Erythroblast (primary cell): ENCODE measurements around the gene SLC1A6.
"Not testable (repeated sequence)": the region's sequence is repeated elsewhere in the genome, so short reads cannot be mapped to it uniquely, and the experiment has no call there.

Experiments
- DNase-seq, 2 experiments: peaks; one replicate each; lab custom pipeline; 2025; lab: John Stamatoyannopoulos, UW
- GATA1 ChIP-seq: IDR thresholded peaks from 2 replicates; pipeline ENCODE4 v1.6.1; 2011; ENCODE audit warnings: low read depth, mild to moderate bottlenecking, control low read depth, low read length, moderate library complexity
- POLR2A ChIP-seq: IDR thresholded peaks from 2 replicates; pipeline ENCODE4 v1.6.1; 2011; ENCODE audit warnings: mild to moderate bottlenecking, low read length

Gene SLC1A6

GRCh38 chr19:14979476-14980255, at the start of gene SLC1A6:
SLC1A6 (minus strand) TSS chr19:14979864; CDS start chr19:14972910, 6,954 bp downstream.
- no peak for DNase-seq
- TF ChIP-seq POLR2A: no peak

- TF ChIP-seq GATA1 (no peak), POLR2A (no peak)
- DNase-seq: no peak
These were observed 48.8 kb upstream of the SLC1A6 start for GRCh38 chr19:15028490-15028889.

- TF ChIP-seq POLR2A (no peak), GATA1 (no peak)
- peak in 1 of 2 experiments; percentile 21 for DNase-seq
These were observed 45.6 kb upstream of the SLC1A6 start for GRCh38 chr19:15025217-15025616.

GRCh38 chr19:15022752-15023151, 43.1 kb upstream of the SLC1A6 start:
- no peak for DNase-seq
- TF ChIP-seq GATA1 (no peak), POLR2A (no peak)

- DNase-seq: no peak
- TF ChIP-seq GATA1: no peak
- no peak for TF ChIP-seq POLR2A
These were observed 41.8 kb upstream of the SLC1A6 start for GRCh38 chr19:15021286-15022007.

GRCh38 chr19:15018836-15019235, 39.2 kb upstream of the SLC1A6 start:
- not testable (repeated sequence) for DNase-seq

- peak; percentile 36 to 37 for DNase-seq
- no peak for TF ChIP-seq GATA1
- no peak for TF ChIP-seq POLR2A
These were observed 36.4 kb upstream of the SLC1A6 start for GRCh38 chr19:15015946-15016542.

- no peak for DNase-seq
- TF ChIP-seq GATA1 (no peak), POLR2A (no peak)
These were observed 34.9 kb upstream of the SLC1A6 start for GRCh38 chr19:15014579-15014978.

- TF ChIP-seq POLR2A (no peak), GATA1 (no peak)
- DNase-seq: no peak
These were observed 31.0 kb upstream of the SLC1A6 start for GRCh38 chr19:15010501-15011300.

- TF ChIP-seq POLR2A (no peak), GATA1 (no peak)
These were observed 28.6 kb upstream of the SLC1A6 start for GRCh38 chr19:15008308-15008707.

GRCh38 chr19:14997981-14998380, 18.3 kb upstream of the SLC1A6 start:
- TF ChIP-seq POLR2A: no peak
- no peak for TF ChIP-seq GATA1
- DNase-seq: no peak

More at GRCh38 chr19:15008308-15008707, 28.6 kb upstream of the SLC1A6 start:
- DNase-seq: no peak

GRCh38 chr19:14992780-14993179, 13.1 kb upstream of the SLC1A6 start:
- no peak for DNase-seq
- no peak for TF ChIP-seq POLR2A
- no peak for TF ChIP-seq GATA1

GRCh38 chr19:14985133-14985532, 5.5 kb upstream of the SLC1A6 start:
- TF ChIP-seq POLR2A: no peak
- TF ChIP-seq GATA1: no peak
- no peak for DNase-seq
